Loucy (cell line): Measurements from ENCODE around the gene ZC3HAV1.
A peak's percentile ranks its signal among the peaks of the same experiment; 100 is the strongest.

Source experiments
- CTCF ChIP-seq: fragments of 200-600 bp; sonication (generic); conservative IDR thresholded peaks from 2 replicates; pipeline ENCODE4 v1.5.1; 2014; ENCODE audit warnings: mild to moderate bottlenecking, antibody characterized with exemption, low read length
- EZH2phosphoT487 ChIP-seq: fragments of 200-600 bp; IDR thresholded peaks from 2 replicates; pipeline ENCODE4 v1.6.1; 2018; ENCODE audit warnings: antibody characterized with exemption, mild to moderate bottlenecking, moderate library complexity, borderline replicate concordance

- TF ChIP-seq CTCF = peak; percentile 80
- TF ChIP-seq EZH2phosphoT487 = no peak
Observed at GRCh38 chr7:139016931-139017511, 92.5 kb downstream of the ZC3HAV1 start.
